BLaER1 treated with 17β-estradiol and CSF1 and Interleukin-3, amounts not matched to agents 10 nM and 100 nM (cell line): ENCODE measurements around the gene ATP2B3.
A peak's percentile ranks its signal among the peaks of the same experiment; 100 is the strongest.

ENCODE experiments used
- H3K27ac ChIP-seq, 11 experiments: shearing (Covaris generic); formaldehyde crosslinking; 2 replicates each; pipeline ENCODE4 v1.8.1; 2022
- H3K27me3 ChIP-seq, 11 experiments: shearing (Covaris generic); formaldehyde crosslinking; 2 replicates each; pipeline ENCODE4 v1.8.1; 2022
- H3K36me3 ChIP-seq, 11 experiments: shearing (Covaris generic); formaldehyde crosslinking; 2 replicates each; pipeline ENCODE4 v1.8.1; 2022
- H3K4me1 ChIP-seq, 10 experiments: shearing (Covaris generic); formaldehyde crosslinking; 2 replicates each; pipeline ENCODE4 v1.8.1; 2022
- H3K4me2 ChIP-seq, 11 experiments: shearing (Covaris generic); formaldehyde crosslinking; 2 replicates each; pipeline ENCODE4 v1.8.1; 2022
- H3K4me3 ChIP-seq, 10 experiments: shearing (Covaris generic); formaldehyde crosslinking; 2 replicates each; pipeline ENCODE4 v1.8.1; 2022
- H3K9ac ChIP-seq, 11 experiments: shearing (Covaris generic); formaldehyde crosslinking; 2 replicates each; pipeline ENCODE4 v1.8.1; 2022
- H3K9me3 ChIP-seq, 11 experiments: shearing (Covaris generic); formaldehyde crosslinking; replicated peaks in 1 of 11; 2 replicates each; pipeline ENCODE4 v1.8.1; 2022
- H4K20me1 ChIP-seq, 11 experiments: shearing (Covaris generic); formaldehyde crosslinking; 2 replicates each; pipeline ENCODE4 v1.8.1; 2022
- Cebpa-rat ChIP-seq, 11 experiments: shearing (Covaris generic); IDR thresholded peaks; 2 replicates each; pipeline ENCODE4 v1.8.1; 2022

The ATP2B3 gene

GRCh38 chrX:153482376-153483015, 34.9 kb upstream of the ATP2B3 start:
- H3K9me3 ChIP-seq = no peaks in the 10 kb centered on the region
- H4K20me1 ChIP-seq = peaks cover 0 to 38% (median 0%) of the 10 kb centered on the region in 11 experiments; a peak in 9 of 22 replicates
- H3K36me3 ChIP-seq = no peaks in the 10 kb centered on the region
- TF ChIP-seq Cebpa-rat (IDR thresholded peaks at IDR 0.05) = no peak
- no peak overlapping the region for H3K9ac ChIP-seq
- no peak overlapping the region for H3K4me3 ChIP-seq
- H3K27ac ChIP-seq = no peak overlapping the region
- H3K4me1 ChIP-seq = peaks cover 0 to 93% (median 78%) of the 10 kb centered on the region in 10 experiments; a peak in 17 of 20 replicates
- H3K4me2 ChIP-seq = peak overlapping the region in 6 of 11 experiments; percentile 14 to 77 (median 71); a peak in 9 of 22 replicates
- peaks cover 22 to 96% (median 64%) of the 10 kb centered on the region in 11 experiments for H3K27me3 ChIP-seq

- Histone ChIP-seq H3K9me3 (no peaks in the 10 kb centered on the region), H3K4me2 (peak overlapping the region in 10 of 11 experiments; percentile 23 to 83 (median 72); a peak in 18 of 22 replicates), H4K20me1 (peaks cover 0 to 66% (median 0%) of the 10 kb centered on the region in 11 experiments; a peak in 10 of 22 replicates), H3K4me1 (peaks cover 9 to 100% (median 96%) of the 10 kb centered on the region in 10 experiments; a peak in 19 of 20 replicates), H3K36me3 (no peaks in the 10 kb centered on the region), H3K27me3 (peaks cover 22 to 94% (median 60%) of the 10 kb centered on the region in 11 experiments), H3K4me3 (no peak overlapping the region), H3K9ac (no peak overlapping the region), H3K27ac (no peak overlapping the region)
- no peak for TF ChIP-seq Cebpa-rat (IDR thresholded peaks at IDR 0.05)
Measured at GRCh38 chrX:153485396-153486080, 31.9 kb upstream of the ATP2B3 start.

GRCh38 chrX:153486171-153486570, 31.3 kb upstream of the ATP2B3 start:
- peaks cover 0 to 72% (median 0%) of the 10 kb centered on the region in 11 experiments; a peak in 10 of 22 replicates for H4K20me1 ChIP-seq
- H3K27me3 ChIP-seq = peaks cover 22 to 94% (median 66%) of the 10 kb centered on the region in 11 experiments
- no peaks in the 10 kb centered on the region for H3K9me3 ChIP-seq
- H3K4me2 ChIP-seq = peak overlapping the region in 9 of 11 experiments; percentile 28 to 83 (median 76); a peak in 16 of 22 replicates
- H3K4me3 ChIP-seq = no peak overlapping the region
- peaks cover 13 to 100% (median 96%) of the 10 kb centered on the region in 10 experiments; a peak in 19 of 20 replicates for H3K4me1 ChIP-seq
- H3K36me3 ChIP-seq = no peaks in the 10 kb centered on the region
- H3K9ac ChIP-seq = no peak overlapping the region
- no peak overlapping the region for H3K27ac ChIP-seq
- TF ChIP-seq Cebpa-rat (IDR thresholded peaks at IDR 0.05) = no peak

GRCh38 chrX:153487590-153488071, 29.8 kb upstream of the ATP2B3 start:
- Histone ChIP-seq H3K9me3 (no peaks in the 10 kb centered on the region), H3K27me3 (peaks cover 22 to 94% (median 74%) of the 10 kb centered on the region in 11 experiments), H4K20me1 (peaks cover 0 to 79% (median 0%) of the 10 kb centered on the region in 11 experiments; a peak in 10 of 22 replicates), H3K4me1 (peaks cover 27 to 100% (median 96%) of the 10 kb centered on the region in 10 experiments; a peak in 19 of 20 replicates), H3K4me3 (no peak overlapping the region), H3K27ac (peak overlapping the region in 1 of 11 experiments; percentile 32; a peak in 1 of 22 replicates), H3K4me2 (peak overlapping the region in 8 of 11 experiments; percentile 38 to 83 (median 76); a peak in 15 of 22 replicates), H3K36me3 (no peaks in the 10 kb centered on the region), H3K9ac (0 out of 22 replicates have a peak overlapping the region, but pooled peaks of 1 of the 11 experiments have one; percentile 4)
- no peak for TF ChIP-seq Cebpa-rat (IDR thresholded peaks at IDR 0.05)

GRCh38 chrX:153488231-153488914, 29.1 kb upstream of the ATP2B3 start:
- TF ChIP-seq Cebpa-rat (IDR thresholded peaks at IDR 0.05) = no peak
- H3K4me1 ChIP-seq = peaks cover 27 to 100% (median 97%) of the 10 kb centered on the region in 10 experiments; a peak in 19 of 20 replicates
- no peaks in the 10 kb centered on the region for H3K36me3 ChIP-seq
- no peaks in the 10 kb centered on the region for H3K9me3 ChIP-seq
- H3K4me3 ChIP-seq = no peak overlapping the region
- H4K20me1 ChIP-seq = peaks cover 0 to 78% (median 0%) of the 10 kb centered on the region in 11 experiments; a peak in 10 of 22 replicates
- peak overlapping the region; percentile 44 to 83 (median 67) for H3K4me2 ChIP-seq
- peak overlapping the region in 3 of 11 experiments; percentile 25 to 40 (median 40); a peak in 4 of 22 replicates for H3K27ac ChIP-seq
- peak overlapping the region in 2 of 11 experiments; percentile 10 to 29; a peak in 3 of 22 replicates for H3K9ac ChIP-seq
- peaks cover 20 to 94% (median 74%) of the 10 kb centered on the region in 11 experiments for H3K27me3 ChIP-seq

GRCh38 chrX:153490217-153490930, 27.1 kb upstream of the ATP2B3 start:
- no peaks in the 10 kb centered on the region for H3K9me3 ChIP-seq
- peaks cover 0 to 75% (median 0%) of the 10 kb centered on the region in 11 experiments; a peak in 9 of 22 replicates for H4K20me1 ChIP-seq
- H3K27me3 ChIP-seq = peaks cover 6 to 88% (median 64%) of the 10 kb centered on the region in 11 experiments; a peak in 20 of 22 replicates
- no peak overlapping the region for H3K4me3 ChIP-seq
- TF ChIP-seq Cebpa-rat (IDR thresholded peaks at IDR 0.05) = no peak
- H3K4me1 ChIP-seq = peaks cover 36 to 98% (median 97%) of the 10 kb centered on the region in 10 experiments
- H3K36me3 ChIP-seq = no peaks in the 10 kb centered on the region
- peak overlapping the region in 10 of 11 experiments; percentile 19 to 86 (median 76); a peak in 18 of 22 replicates for H3K4me2 ChIP-seq
- H3K9ac ChIP-seq = peak overlapping the region in 4 of 11 experiments; percentile 60 to 73 (median 66); a peak in 5 of 22 replicates
- H3K27ac ChIP-seq = peak overlapping the region in 6 of 11 experiments; percentile 60 to 81 (median 69); a peak in 10 of 22 replicates

GRCh38 chrX:153491351-153491914, 26.0 kb upstream of the ATP2B3 start:
- Histone ChIP-seq H3K4me2 (peak overlapping the region; percentile 50 to 86 (median 76)), H3K27me3 (peaks cover 0 to 85% (median 59%) of the 10 kb centered on the region in 11 experiments; a peak in 19 of 22 replicates), H3K36me3 (no peaks in the 10 kb centered on the region), H3K27ac (peak overlapping the region in 8 of 11 experiments; percentile 26 to 81 (median 68); a peak in 15 of 22 replicates), H3K9me3 (no peaks in the 10 kb centered on the region), H3K4me1 (peaks cover 36 to 98% (median 97%) of the 10 kb centered on the region in 10 experiments), H3K4me3 (peak overlapping the region in 3 of 10 experiments; percentile 7 to 31 (median 13); a peak in 3 of 20 replicates), H4K20me1 (peaks cover 0 to 80% (median 0%) of the 10 kb centered on the region in 11 experiments; a peak in 7 of 22 replicates), H3K9ac (peak overlapping the region in 8 of 11 experiments; percentile 36 to 73 (median 56); a peak in 16 of 22 replicates)
- no peak for TF ChIP-seq Cebpa-rat (IDR thresholded peaks at IDR 0.05)
